Renal cortex interstitium (tissue), 11 donors: Measurements from ENCODE around the gene FBF1. TPM values are rescaled to one million over a fixed set of nuclear protein-coding genes. Genes with fewer than 3 reads are reported as not detected.
A peak's percentile ranks its signal among the peaks of the same experiment; 100 is the strongest.
"Not testable (repeated sequence)": the region's sequence is repeated elsewhere in the genome, so short reads cannot be mapped to it uniquely, and the experiment has no call there.

ENCODE experiments used
- DNase-seq, 11 donors: peaks; one replicate each; pipeline ENCODE4 v3.0.0-alpha.2; 2013; ENCODE audit warnings: low read depth in 9 of 11, low spot score in 4 of 11; ENCODE audit errors: extremely low read depth in 1 of 11
- polyA plus RNA-seq, 3 donors: library from polyadenylated mRNA; unstranded; fragments of 120-200 nt; gene quantifications; one replicate each; pipeline ENCODE4 v1.2.1, GENCODE V29; 2013; ENCODE audit not compliant: insufficient read length in 3 of 3

The FBF1 gene
- polyA plus RNA-seq, 3 donors = 7.5 to 14.4 (median 12.4) TPM

DNA sequence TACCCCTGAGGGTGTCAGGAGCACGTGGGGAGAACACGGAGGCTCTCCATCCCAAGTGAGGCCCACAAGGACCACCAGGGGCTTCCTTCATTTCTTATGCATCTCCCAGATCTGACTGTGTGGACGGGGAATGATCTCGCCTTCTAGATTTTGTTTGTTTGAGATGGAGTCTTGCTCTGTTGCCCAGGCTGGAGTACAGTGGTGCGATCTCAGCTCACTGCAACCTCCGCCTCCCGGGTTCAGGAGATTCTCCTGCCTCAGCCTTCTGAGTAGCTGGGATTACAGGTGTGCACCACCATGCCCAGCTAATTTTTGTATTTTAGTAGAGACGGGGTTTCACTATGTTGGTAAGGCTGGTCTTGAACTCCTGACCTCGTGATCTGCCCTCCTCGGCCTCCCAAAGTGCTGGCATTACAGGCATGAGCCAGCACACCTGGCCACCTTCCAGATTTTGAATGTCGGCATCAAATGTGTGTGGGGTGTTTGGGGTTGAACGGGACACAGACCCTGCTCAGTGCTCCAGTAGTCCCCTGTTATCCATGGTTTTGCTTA lies 72.0 kb downstream of the FBF1 start:
- not testable (repeated sequence) for DNase-seq

DNA sequence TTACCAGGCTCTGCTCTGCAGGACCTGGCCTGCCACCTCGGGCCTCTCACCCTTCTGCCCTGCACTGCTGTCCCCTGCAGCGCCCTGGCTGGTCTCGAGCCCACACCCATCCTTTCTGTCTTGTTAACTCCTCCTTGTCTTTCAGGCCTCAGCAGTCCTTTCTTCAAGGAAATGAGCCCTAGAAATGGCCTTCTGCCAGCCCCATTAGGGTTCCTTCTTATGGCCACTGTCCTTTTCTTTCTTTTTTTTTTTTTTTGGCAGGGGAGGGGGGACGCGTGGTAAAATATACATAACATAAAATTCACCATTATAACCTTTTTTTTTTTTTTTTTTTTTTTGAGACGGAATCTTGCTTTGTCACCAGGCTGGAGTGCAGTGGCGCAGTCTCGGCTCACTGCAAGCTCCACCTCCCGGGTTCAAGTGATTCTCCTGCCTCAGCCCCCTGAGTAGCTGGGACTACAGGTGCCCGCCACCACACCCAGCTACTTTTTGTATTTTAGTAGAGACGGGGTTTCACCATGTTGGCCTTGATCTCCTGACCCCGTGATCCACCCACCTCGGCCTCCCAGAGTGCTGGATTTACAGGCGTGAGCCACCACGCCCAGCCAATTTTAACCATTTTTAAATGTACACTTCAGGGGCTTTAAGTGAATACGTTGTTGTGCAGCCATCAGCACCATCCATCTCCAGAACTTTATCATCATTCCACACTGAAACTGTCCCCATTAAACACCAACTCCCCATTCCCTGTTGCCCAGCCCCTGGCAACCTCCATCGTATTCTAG lies 75.2 kb downstream of the FBF1 start:
- not testable (repeated sequence) for DNase-seq

DNA sequence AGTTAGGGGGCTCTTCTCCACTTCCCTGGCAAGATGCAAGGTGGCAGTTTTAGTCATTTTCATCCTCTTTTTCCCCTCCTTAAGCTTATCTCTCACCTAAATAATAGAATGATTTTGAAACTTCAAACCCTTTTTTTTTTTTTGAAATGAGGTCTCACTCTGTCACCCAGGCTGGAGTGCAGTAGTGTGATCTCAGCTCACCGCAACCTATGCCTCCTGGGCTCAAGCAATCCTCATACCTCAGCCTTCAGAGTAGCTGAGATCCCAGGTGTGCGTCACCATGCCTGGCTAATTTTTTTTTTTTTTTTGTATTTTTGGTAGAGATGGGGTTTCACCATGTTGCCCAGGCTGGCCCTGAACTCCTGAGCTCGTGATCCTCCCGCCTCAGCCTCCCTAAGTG lies 76.0 kb downstream of the FBF1 start:
- not testable (repeated sequence) for DNase-seq

DNA sequence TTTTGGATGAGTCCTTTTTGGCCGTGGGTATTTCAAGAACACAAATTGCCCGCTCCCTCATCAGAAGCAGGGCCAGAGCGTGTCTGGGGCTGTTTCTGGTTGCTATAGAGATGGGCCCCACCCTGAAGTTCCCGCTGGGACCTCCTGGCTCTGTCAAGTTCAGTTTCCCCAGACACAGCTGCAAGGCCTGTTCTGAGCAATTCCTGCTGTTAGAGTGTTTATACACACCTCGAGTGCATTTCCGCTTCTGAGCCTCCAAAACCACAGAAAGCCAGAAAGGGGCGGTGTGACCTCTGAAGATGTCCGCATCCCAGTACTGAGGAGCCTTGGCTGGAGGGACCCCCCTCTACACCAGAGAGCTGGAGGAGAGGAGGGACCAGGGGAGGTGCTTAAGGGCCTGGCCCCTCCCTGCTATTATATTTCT lies 76.4 kb downstream of the FBF1 start:
- peak in 8 of 11 donors; percentile 70 to 88 (median 82) for DNase-seq

DNA sequence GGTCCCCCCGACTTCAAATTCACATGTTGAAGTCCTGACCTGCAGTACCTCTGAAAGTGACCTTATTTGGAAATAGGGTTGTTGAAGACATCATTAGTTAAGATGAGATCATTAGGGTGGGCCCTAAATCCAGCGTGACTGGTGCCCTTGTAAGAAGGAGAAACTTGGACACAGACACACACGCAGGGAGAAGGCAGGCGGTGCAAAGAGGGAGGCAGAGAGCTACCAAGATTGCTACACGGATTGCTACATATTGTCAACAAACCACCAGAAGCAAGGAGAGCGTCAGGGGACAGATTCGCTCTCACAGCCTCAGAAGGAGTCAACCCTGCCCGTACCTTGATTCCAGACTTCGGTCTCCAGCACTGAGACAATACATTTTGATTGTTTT lies 78.9 kb downstream of the FBF1 start:
- no peak for DNase-seq

Other genes with a start within 250 kb of the FBF1 start
- gene ITGB4, start 219.6 kb downstream of the FBF1 start, polyA plus RNA-seq = 10 to 100 TPM in 2 of 3 donors, 1 to 10 TPM in 1; 9.9 to 14.7 (median 11.1) TPM
- gene GALK1, start 175.8 kb downstream of the FBF1 start, polyA plus RNA-seq = 10 to 100 TPM; 19.7 to 37.6 (median 32.9) TPM
- gene UNK, start 156.2 kb downstream of the FBF1 start, polyA plus RNA-seq = 10 to 100 TPM; 34.1 to 52.2 (median 42.4) TPM
- 1 to 10 TPM; 4.5 to 6.9 (median 5.5) TPM for gene UNC13D, start 96.6 kb downstream of the FBF1 start, polyA plus RNA-seq
- 100 to 1,000 TPM in 1 of 3 donors, 10 to 100 TPM in 2; 73.9 to 104 (median 86.0) TPM for gene WBP2, start 85.7 kb downstream of the FBF1 start, polyA plus RNA-seq
- 1 to 10 TPM; 5.1 to 9.3 (median 9.3) TPM for gene TRIM47, start 62.5 kb downstream of the FBF1 start, polyA plus RNA-seq
- gene TRIM65, start 44.1 kb downstream of the FBF1 start, polyA plus RNA-seq = 10 to 100 TPM; 11.2 to 18.4 (median 15.5) TPM
- gene MRPL38, start 36.2 kb downstream of the FBF1 start, polyA plus RNA-seq = 10 to 100 TPM; 68.1 to 97.2 (median 95.4) TPM
- 10 to 100 TPM; 31.0 to 37.8 (median 32.4) TPM for gene ACOX1, start 38.1 kb upstream of the FBF1 start, polyA plus RNA-seq
- gene TEN1, start 38.2 kb upstream of the FBF1 start, polyA plus RNA-seq = 10 to 100 TPM; 19.5 to 26.9 (median 23.3) TPM
- gene CDK3, start 59.8 kb upstream of the FBF1 start, polyA plus RNA-seq = 10 to 100 TPM; 12.7 to 26.6 (median 15.7) TPM
- 10 to 100 TPM; 13.5 to 25.8 (median 19.3) TPM for gene EVPL, start 86.3 kb upstream of the FBF1 start, polyA plus RNA-seq
- 100 to 1,000 TPM; 101 to 122 (median 118) TPM for gene SRP68, start 131.5 kb upstream of the FBF1 start, polyA plus RNA-seq
- 1 to 10 TPM in 1 of 3 donors, under 1 TPM in 2; 0.28 to 1.8 (median 0.29) TPM for gene GALR2, start 133.7 kb upstream of the FBF1 start, polyA plus RNA-seq
- gene ZACN, start 138.1 kb upstream of the FBF1 start, polyA plus RNA-seq = 10 to 100 TPM in 2 of 3 donors, 1 to 10 TPM in 1; 8.5 to 24.6 (median 15.8) TPM
- gene EXOC7, start 162.7 kb upstream of the FBF1 start, polyA plus RNA-seq = 100 to 1,000 TPM; 150 to 184 (median 159) TPM
- 10 to 100 TPM; 16.7 to 26.9 (median 23.6) TPM for gene FOXJ1, start 200.2 kb upstream of the FBF1 start, polyA plus RNA-seq